GM19467 (cell line): ENCODE data around the gene EPB41L5.
"Not testable (repeated sequence)": the region's sequence is repeated elsewhere in the genome, so short reads cannot be mapped to it uniquely, and the experiment has no call there.

Source experiments
- ATAC-seq: cut with Tn5 transposase; IDR thresholded peaks from one replicate; pipeline ENCODE4 v1.9.1; 2021; ENCODE audit warnings: mild to moderate bottlenecking, moderate library complexity; ENCODE audit not compliant: unreplicated experiment

Gene EPB41L5

DNA sequence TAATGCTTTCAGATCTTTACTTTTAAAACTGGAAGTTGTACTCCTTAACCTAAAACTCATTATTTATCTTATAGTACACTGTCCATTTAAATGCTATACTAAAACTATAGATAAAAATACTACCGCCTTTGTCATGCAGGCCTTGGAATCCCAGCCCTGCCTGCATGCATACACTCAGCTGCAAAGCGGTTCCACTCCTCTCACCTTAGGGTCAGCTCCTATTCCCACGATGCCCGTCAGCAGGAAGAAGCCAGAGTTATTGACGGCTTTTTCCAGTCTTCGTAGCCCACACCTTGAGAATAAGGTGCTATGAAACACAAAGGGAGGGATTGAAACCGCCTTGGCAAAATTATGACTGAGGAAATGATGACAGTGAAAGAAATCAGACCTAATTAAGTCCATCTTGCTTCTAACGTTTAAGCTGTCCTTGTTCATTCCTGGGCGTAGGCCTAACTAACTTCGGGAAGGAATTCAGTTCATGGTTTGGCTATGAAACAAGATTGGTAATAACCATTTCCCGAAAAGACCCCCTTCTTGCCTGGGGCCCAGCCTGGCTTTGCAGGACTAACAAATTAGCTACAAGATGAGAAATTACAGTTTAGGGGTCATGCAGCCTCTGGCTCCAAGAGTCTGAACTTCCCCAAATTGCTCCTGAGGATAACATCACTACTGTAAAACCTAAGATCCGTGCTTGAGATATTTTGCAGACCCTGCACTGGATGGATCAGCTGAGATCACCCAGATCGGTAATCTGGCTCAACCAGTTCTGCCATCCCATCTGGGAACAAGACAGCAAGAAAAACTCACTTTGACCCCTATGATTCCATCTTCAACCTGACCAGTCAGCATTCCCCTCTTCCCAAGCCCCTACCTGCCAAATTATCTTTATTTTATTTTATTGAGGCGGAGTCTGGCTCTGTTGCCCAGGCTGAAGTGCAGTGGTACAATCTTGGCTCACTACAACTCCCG lies 17.1 kb downstream of the EPB41L5 start:
- ATAC-seq = no peak

- no peak for ATAC-seq
Measured at GRCh38 chr2:120032297-120032696, 19.4 kb downstream of the EPB41L5 start.

GRCh38 chr2:120034027-120034426 lies 21.1 kb downstream of the EPB41L5 start:
- no peak for ATAC-seq

DNA sequence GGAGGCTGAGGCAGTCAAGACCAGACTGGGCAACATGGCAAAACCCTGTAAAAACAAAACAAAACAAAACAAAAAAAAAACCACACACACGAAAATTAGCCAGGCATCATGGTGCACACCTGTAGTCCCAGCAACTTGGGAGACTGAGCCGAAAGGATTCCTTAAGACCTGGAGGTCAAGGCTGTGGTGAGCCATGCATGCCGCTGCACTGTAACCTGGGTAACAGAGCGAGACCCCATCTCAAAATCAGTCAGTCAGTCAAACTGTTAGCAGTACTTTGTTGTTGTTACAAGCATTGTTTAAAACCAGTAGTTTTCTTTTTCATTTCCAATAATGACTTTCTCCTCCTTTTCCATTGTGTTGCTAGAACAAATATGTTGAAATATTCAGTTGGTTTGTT lies 21.7 kb downstream of the EPB41L5 start:
- no peak for ATAC-seq

- no peak for ATAC-seq
Measured at GRCh38 chr2:120036145-120036544, 23.3 kb downstream of the EPB41L5 start.

DNA sequence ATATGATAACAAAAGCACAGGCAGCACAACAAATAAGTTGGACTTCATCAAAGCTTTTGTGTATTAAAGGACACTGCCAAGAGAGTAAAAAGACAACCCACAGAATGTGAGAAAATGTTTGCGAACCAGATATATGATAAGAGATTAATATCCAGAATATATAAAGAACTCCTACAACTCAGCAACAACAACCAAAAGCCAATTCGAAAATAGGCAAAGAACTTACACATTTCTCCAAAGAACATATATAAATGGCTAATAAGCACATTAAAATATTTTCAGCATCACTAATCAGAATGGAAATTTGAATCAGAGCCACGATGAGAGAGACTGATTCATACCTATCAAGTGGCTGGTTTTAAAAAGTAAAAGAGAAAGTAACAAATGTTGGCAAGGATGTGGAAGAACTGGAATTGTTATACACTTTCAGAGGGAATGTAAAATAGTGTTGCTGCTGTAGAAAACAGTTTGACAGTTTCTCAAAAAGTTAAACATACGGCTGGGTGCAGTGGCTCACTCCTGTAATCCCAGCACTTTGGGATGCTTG lies 25.2 kb downstream of the EPB41L5 start:
- ATAC-seq = no peak

DNA sequence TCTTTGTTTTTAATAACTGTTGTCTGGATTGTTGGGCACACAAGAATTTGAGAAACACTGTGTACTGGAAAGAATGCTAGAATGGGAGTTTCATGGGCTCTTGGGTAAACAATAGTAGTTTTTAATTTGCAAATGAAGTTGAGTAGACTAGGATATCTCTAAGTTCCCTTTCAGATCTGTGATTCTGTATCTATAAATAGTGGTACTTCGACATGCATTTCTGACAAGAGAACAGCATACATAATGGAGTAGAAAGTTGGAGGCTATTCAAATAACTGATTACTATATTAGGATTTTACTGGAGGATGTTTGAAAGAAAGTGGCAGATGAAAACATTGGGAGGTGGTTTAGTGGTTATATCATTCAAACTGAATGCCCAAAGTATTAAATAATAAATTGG lies 29.5 kb downstream of the EPB41L5 start:
- no peak for ATAC-seq

DNA sequence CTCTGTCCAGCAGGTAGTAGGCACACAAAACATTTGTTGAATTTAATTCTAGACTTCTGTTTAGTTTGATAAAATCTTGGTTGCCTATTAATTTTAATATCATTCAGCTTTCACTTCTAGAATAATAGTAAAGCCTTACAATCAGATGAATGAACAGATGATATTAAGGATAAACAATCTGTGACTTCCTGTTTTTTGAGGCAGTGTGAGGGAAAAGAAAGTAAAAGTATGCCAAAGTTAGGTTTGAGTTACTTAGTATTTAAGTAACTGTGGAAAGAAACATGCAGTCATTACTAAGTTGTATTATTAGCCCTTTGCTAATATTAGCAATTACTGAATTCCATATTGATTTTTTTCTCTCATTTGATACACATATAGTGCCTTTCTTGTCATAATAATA lies 31.5 kb downstream of the EPB41L5 start:
- no peak for ATAC-seq

DNA sequence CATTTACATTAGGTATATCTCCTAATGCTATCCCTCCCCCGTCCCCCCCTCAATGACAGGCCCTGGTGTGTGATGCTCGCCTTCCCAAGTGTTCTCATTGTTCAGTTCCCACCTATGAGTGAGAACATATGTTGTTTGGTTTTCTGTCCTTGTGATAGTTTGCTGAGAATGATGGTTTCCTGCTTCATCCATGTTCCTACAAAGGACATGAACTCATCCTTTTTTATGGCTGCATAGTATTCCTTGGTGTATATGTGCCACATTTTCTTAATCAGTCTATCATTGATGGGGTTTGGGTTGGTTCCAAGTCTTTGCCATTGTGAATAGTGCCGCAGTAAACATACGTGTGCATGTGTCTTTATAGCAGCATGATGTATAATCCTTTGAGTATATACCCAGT lies 32.9 kb downstream of the EPB41L5 start:
- ATAC-seq = not testable (repeated sequence)

- not testable (repeated sequence) for ATAC-seq
Measured at GRCh38 chr2:120046252-120046651, 33.4 kb downstream of the EPB41L5 start.

DNA sequence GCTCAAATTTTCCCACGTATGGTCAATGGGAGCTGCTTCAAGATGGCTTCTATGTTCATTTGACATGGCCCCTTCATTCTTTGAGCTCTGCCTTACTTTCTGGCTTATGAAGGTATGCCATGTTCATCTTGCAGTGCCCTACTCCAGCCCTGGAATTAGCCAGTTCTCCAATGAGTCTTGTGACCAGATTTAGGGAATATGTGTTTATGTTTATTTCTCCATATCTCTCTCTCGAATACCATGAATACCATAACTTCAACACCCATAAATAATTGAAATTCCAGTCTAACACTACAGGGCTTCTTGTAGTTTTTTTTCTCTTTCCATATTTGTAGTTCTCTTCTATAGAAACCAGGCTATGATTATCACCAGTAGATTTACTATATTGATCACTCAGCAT lies 39.7 kb downstream of the EPB41L5 start:
- no peak for ATAC-seq

DNA sequence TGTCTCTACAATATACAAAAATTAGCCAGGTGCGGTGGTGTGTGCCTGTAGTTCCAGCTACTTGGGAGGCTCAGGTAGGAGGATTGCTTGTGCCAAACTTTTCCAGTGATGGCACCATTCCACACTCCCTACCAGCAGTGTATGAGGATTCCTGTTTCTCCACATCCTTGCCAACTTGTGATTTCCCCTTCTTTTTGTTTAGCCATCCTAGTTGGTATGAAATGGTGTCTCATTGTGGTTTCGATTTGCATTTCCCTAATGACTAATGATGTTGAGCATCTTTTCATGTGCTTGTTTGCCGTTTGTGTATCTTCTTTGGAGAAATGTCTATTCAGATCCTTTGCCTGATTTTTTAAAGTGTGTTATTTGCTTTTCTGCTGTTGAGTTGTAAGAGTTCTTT lies 41.0 kb downstream of the EPB41L5 start:
- ATAC-seq = no peak

DNA sequence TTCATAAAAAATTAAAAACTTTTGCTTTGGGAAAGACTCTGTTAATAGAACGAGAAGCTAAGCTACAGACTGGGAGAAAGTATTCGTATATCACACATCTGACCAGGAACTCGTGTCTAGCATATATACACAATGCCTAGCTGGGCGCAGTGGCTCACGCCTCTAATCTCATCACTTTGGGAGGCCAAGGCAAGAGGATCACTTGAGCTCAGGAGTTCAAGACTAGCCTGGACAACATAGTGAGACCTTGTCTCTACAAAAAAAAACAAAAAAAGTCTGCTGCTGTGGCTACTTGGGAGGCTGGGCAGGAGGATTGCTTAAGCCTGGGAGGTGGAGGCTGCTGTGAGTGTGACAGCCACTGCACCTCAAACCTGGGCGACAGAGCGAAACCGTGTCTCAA lies 46.6 kb downstream of the EPB41L5 start:
- ATAC-seq = no peak

- no peak for ATAC-seq
Measured at GRCh38 chr2:120060088-120060623, 47.3 kb downstream of the EPB41L5 start.

- no peak for ATAC-seq
Measured at GRCh38 chr2:120064664-120065063, 51.8 kb downstream of the EPB41L5 start.

- no peak for ATAC-seq
Measured at GRCh38 chr2:120066800-120067547, 54.1 kb downstream of the EPB41L5 start.

DNA sequence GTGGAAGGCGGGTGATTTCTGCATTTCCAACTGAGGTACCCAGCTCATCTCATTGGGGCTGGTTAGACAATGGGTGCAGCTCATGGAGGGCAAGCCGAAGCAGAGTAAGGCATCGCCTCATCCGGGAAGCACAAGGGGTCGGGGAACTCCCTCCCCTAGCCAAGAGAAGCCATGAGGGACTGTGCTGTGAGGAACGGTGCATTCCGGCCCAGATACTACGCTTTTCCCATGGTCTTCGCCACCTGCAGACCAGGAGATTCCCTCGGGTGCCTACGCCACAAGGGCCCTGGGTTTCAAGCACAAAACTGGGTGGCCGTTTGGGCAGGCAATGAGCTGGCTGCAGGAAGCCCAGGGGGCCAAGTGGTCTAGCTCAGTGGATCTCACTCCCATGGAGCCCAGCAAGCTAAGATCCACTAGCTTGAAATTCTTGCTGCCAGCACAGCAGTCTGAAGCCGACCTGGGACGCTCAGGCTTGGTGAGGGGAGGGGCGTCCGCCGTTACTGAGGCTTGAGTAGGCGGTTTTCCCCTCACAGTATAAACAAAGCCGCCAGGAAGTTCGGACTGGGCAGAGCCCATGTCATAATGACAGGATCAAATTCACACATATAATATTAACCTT lies 55.3 kb downstream of the EPB41L5 start:
- ATAC-seq = not testable (repeated sequence)

- no peak for ATAC-seq
Measured at GRCh38 chr2:120075545-120075944, 62.7 kb downstream of the EPB41L5 start.

DNA sequence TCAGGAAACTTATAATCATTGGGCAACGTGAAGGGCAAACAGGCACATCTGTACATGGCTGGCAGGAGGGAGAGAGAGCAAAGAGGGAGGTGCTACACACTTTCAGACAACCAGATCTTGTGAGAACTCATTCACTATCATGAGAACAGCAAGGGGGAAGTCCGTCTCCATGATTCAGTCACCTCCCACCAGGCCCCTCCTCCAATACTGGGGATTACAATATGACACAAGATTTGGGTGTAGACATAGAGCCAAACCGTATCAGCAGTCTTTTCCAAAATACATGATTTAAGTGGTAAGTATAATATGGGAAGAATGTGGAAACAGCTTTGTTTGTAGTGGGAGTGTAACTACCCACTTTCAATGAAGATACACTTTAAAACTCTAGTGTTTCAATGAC lies 65.0 kb downstream of the EPB41L5 start:
- ATAC-seq = no peak

GRCh38 chr2:120079647-120080046 lies 66.8 kb downstream of the EPB41L5 start:
- ATAC-seq = no peak

DNA sequence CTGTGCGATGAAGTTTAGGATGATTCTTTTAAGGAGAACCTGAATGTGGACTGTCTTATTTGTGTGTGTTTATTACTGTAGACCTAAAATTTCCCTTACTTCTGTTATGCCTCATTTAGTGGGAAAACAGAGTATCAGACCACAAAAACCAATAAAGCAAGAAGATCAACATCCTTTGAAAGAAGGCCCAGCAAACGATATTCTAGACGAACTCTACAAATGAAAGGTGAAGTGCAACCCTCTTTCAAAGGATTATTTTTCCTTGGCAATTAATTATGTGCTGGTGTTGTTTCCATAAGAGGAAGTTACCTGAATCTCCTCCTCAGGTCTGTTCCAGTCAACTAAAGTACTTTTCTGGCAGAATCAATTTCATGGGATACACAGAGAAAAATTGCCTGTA lies 78.6 kb downstream of the EPB41L5 start:
- ATAC-seq = no peak
